ENCODE data around the gene ZNF71.
"Not testable (repeated sequence)": the region's sequence is repeated elsewhere in the genome, so short reads cannot be mapped to it uniquely, and the experiment has no call there.

ZNF71 gene

GRCh38 chr19:56660381-56661107 lies 65.4 kb downstream of the ZNF71 start:
- Mint-ChIP-seq H3K4me3 (no peak overlapping the region), H3K9me3 (peaks cover 4% of the 10 kb centered on the region), H3K27me3 (no peaks in the 10 kb centered on the region), H3K4me1 (no peaks in the 10 kb centered on the region), H3K27ac (no peak overlapping the region), H3K36me3 (peaks cover 9% of the 10 kb centered on the region)

GRCh38 chr19:56661248-56661647 lies 66.1 kb downstream of the ZNF71 start:
- no peak overlapping the region for H3K27ac Mint-ChIP-seq
- no peaks in the 10 kb centered on the region for H3K27me3 Mint-ChIP-seq
- peaks cover 9% of the 10 kb centered on the region for H3K36me3 Mint-ChIP-seq
- no peak overlapping the region for H3K4me3 Mint-ChIP-seq
- H3K9me3 Mint-ChIP-seq = peaks cover 4% of the 10 kb centered on the region
- no peaks in the 10 kb centered on the region for H3K4me1 Mint-ChIP-seq

GRCh38 chr19:56663931-56664500 lies 68.9 kb downstream of the ZNF71 start:
- no peak overlapping the region for H3K4me3 Mint-ChIP-seq
- no peaks in the 10 kb centered on the region for H3K27me3 Mint-ChIP-seq
- H3K4me1 Mint-ChIP-seq = no peaks in the 10 kb centered on the region
- peaks cover 4% of the 10 kb centered on the region for H3K9me3 Mint-ChIP-seq
- H3K36me3 Mint-ChIP-seq = peaks cover 9% of the 10 kb centered on the region
- no peak overlapping the region for H3K27ac Mint-ChIP-seq

GRCh38 chr19:56664511-56664910 lies 69.4 kb downstream of the ZNF71 start:
- no peak overlapping the region for H3K4me3 Mint-ChIP-seq
- H3K4me1 Mint-ChIP-seq = no peaks in the 10 kb centered on the region
- peaks cover 6% of the 10 kb centered on the region for H3K36me3 Mint-ChIP-seq
- H3K27me3 Mint-ChIP-seq = no peaks in the 10 kb centered on the region
- no peak overlapping the region for H3K27ac Mint-ChIP-seq
- no peaks in the 10 kb centered on the region for H3K9me3 Mint-ChIP-seq

GRCh38 chr19:56667311-56667870 lies 72.3 kb downstream of the ZNF71 start:
- Mint-ChIP-seq H3K36me3 (peaks cover 10% of the 10 kb centered on the region), H3K4me1 (peaks cover 9% of the 10 kb centered on the region), H3K27ac (no peak overlapping the region), H3K9me3 (no peaks in the 10 kb centered on the region), H3K27me3 (no peaks in the 10 kb centered on the region), H3K4me3 (no peak overlapping the region)

GRCh38 chr19:56668676-56669075 lies 73.6 kb downstream of the ZNF71 start:
- peaks cover 10% of the 10 kb centered on the region for H3K36me3 Mint-ChIP-seq
- no peak overlapping the region for H3K27ac Mint-ChIP-seq
- no peak overlapping the region for H3K4me3 Mint-ChIP-seq
- H3K4me1 Mint-ChIP-seq = peaks cover 9% of the 10 kb centered on the region
- H3K9me3 Mint-ChIP-seq = no peaks in the 10 kb centered on the region
- no peaks in the 10 kb centered on the region for H3K27me3 Mint-ChIP-seq

- H3K9me3 Mint-ChIP-seq = no peaks in the 10 kb centered on the region
- H3K4me1 Mint-ChIP-seq = peaks cover 9% of the 10 kb centered on the region
- H3K27me3 Mint-ChIP-seq = no peaks in the 10 kb centered on the region
- H3K4me3 Mint-ChIP-seq = peak overlapping the region; percentile 92
- H3K36me3 Mint-ChIP-seq = peaks cover 5% of the 10 kb centered on the region
- H3K27ac Mint-ChIP-seq = no peak overlapping the region
Measured at GRCh38 chr19:56670401-56670960, 75.4 kb downstream of the ZNF71 start.

- Mint-ChIP-seq H3K4me1 (peaks cover 9% of the 10 kb centered on the region), H3K27ac (peak overlapping the region; percentile 74), H3K36me3 (peaks cover 5% of the 10 kb centered on the region), H3K4me3 (peak overlapping the region; percentile 92), H3K27me3 (no peaks in the 10 kb centered on the region), H3K9me3 (peaks cover under 1% of the 10 kb centered on the region)
Measured at GRCh38 chr19:56670961-56671612, 76.0 kb downstream of the ZNF71 start.

- Mint-ChIP-seq H3K27me3 (no peaks in the 10 kb centered on the region), H3K36me3 (peaks cover 5% of the 10 kb centered on the region), H3K4me1 (peaks cover 9% of the 10 kb centered on the region), H3K27ac (peak within 1 kb of the TSS; percentile 74), H3K9me3 (peaks cover 5% of the 10 kb centered on the region), H3K4me3 (peak within 1 kb of the TSS; percentile 92)
Measured at GRCh38 chr19:56671613-56671994, 76.5 kb downstream of the ZNF71 start, which contains the start of gene ZNF835. Gene ZNF835, minus strand, starts transcription at chr19:56671757. Its CDS starts 6,559 bp downstream, at chr19:56665198.

GRCh38 chr19:56672610-56673009 lies 77.5 kb downstream of the ZNF71 start:
- H3K4me3 Mint-ChIP-seq = peak overlapping the region; percentile 19
- H3K36me3 Mint-ChIP-seq, H3K4me1 Mint-ChIP-seq, H3K9me3 Mint-ChIP-seq, H3K27me3 Mint-ChIP-seq, H3K27ac Mint-ChIP-seq: not testable (repeated sequence)
